ENCODE results near the gene FOXA3.

The FOXA3 gene

DNA sequence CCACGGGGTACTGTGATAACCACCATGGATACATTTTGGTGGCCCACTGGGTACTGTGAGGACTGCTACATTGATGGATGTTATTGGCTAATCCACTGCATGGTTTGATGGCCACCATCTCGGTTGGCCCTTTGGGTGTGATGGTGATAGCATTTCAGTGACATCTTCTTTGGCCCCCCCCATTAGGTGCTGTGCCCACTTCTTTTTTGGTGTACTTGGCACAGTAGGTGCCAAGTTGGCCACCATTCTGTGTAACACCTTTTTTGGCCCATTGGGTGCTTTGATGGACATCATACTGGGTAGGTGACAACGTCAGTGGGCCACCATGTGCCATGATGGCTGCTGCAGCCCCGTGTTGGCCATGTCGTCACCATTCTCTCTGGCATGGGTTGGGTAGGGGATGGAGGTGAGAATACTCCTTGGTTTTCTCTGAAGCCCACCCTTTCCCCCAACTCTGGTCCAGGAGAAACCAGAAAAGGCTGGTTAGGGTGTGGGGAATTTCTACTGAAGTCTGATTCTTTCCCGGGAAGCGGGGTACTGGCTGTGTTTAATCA is 9.2 kb downstream of the FOXA3 start:
- DNase-seq (ENCODE audit: low read depth), result no peak

DNA sequence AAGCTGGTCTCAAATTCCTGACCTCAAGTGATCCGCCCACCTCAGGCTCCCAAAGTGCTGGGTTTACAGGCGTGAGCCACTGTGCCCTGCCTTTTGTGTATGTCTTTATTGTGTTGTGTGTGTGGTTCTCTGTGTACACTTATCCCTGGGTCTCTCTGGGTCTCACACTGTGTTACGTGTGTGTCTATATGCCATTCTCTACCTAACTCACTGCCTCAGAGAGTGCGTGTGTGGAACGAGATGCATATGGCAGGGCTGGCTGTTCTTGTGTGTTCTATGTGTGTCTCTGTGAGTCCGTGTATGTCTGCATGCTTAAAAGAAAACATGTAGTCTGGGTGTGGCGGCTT is 10.5 kb downstream of the FOXA3 start:
- no peak for DNase-seq (ENCODE audit: low read depth)

DNA sequence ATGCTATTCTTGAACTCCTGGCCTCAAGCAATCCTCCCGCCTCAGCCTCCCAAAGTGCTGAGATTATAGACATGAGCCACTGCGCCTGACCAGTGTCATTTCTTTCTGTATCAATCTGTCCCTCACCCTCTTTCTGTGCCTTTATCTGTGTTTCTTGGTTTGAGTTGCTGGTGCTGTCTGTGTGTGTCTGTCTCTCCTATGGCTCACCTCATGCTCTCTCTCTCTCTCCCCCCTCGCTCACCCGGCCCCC is 12.0 kb downstream of the FOXA3 start:
- peak; percentile 27 for DNase-seq (ENCODE audit: low read depth)

DNA sequence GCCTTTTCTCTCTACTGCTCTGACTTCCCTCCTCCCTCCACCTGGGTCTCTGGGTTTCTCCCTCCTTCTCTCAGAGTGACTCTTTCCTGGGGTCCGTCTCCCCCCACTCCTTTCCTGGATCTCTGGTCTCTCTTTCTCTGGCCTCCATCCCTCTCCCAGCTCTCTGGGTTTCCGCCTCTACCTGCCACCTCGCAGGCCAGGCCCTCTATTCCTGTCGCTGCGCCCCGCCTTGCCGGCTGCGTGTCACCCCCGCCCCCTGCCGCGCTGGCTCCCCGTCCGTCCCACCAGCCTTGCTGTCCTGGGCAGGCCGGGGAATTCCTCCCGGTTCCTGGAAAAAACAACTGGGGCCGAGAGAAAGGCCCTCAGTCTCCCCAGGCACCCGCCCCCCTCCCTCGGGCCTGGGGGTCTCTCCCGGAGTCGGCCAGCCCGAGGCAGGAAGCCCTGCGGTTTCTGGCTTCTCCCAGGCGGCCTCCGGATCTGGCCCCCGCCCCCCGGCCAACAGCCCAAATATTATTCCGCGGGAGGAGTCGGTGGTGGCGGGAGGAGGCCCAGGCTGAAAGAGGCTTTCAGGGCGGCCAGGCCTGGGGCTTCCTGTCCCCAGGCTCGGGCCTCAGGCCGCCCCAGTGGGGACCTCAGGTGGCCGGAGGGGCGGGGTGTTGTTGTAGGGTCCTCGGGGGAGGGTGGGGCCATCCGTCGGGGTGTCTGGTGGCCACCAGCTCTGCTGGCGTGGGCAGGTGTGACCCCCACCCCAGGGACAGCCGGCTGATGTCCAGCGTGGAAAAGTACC is 12.5 kb downstream of the FOXA3 start:
- no peak for DNase-seq (ENCODE audit: low read depth)

DNA sequence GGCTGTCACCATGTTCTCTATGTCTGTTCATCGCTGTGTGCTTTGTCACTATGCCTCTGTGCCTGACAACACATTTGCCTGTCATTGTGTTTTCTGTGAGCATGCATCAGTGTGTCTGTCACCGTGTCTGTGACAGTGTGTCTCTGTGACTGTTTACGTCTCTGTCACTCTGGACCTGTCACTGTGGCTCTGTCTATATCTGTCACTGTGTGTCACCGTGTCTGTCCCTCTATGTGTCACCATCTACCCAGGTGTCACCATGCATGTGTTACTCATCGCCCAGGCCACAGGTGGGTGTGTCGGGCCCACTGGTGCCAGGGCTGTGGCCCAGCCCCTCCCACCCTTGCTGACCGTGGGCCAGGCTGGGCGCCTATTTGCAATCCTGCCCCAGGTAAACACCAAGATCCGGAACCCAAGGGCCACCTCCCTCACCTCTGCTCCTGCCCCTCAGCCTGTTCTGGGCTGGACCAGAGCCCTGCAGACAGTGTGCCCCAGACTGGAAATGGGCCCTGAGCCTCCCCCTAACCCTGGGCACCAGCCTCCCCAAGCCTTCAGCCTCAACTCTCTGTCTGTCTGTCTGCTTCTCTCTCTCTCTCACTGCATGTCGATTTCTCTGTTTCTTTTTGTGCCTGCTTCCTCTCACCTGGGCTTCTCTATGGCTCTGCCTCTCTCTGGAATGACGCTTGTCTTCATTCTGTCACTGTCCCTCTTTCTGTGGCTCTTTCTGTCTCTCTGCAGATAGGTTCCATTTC is 14.1 kb downstream of the FOXA3 start:
- DNase-seq (ENCODE audit: low read depth), result no peak

DNA sequence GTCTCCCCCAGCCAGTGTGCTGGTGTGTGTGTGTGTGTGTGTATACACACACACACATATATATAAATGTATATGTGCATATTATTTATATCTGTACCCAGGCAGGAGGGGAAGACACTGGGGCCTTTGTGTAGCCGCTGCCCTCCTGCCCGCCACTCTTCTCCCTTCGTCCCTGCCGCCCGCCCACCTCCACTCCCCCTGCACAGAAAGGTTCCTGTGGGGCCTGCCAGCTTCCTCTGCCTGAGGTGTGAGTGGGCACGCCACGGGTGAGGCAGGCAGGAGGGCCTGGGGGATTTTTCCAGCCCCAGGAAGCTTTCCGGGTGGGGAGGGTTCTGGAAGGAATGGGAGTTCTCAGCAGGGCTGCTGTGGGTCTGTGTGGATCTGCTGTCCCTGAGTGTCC is 14.9 kb downstream of the FOXA3 start:
- DNase-seq (ENCODE audit: low read depth), result no peak

DNA sequence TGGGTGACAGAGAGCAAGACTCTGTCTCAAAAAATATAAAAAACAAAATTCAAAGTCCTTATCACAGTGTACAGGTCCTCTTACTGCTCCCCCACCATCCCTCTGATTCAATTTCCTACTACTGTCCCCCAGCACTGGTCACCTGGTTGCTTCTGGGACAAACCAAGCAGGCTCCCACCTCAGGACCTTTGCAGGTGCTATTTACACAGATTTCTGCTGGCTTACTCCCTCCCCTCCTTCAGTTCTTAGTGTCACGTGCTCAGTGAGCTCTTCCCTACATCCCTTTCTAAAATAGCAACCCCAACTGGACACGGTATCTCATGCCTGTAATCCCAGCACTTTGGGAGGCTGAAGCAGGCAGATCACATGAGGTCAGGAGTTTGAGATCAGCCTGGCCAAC is 15.8 kb downstream of the FOXA3 start:
- DNase-seq (ENCODE audit: low read depth), result no peak

DNA sequence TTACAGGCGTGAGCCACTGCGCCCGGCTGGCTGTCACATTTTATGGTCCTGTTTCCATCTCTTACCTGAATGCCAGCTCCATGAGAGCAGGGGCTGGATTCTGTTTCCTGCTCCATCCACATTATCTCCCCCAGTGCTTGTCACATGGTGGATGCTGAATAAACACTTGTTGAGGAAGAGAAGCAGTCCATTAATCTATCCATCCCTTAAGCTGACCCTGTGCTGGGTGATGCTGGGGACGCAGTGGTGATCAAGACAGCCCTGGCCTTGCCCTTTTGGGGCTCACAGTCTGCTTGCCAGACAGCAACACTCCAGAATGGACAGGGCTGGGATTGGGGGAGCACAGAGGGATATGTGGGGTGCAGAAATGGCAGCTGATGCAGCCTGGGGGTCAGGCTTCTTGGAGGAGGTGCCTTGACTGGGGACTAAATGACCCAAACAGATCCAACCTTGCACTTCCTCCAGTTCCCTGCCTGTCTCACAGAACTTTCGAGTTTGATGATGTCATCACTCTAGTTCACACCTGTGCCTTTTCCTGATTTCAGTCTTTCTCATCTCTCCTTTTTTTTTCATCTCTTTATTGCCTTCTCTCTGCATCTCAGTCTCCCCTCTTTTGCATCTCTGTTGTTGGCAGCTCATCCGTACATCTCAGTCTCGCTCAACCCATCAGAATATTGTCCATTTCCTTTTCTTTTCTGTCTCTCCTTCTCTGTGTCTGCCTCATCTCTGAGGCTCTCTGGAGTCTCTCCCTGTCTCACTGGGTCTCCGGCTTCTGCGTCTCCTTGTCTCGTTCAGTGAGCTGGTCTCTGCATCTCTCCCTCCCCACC is 17.2 kb downstream of the FOXA3 start:
- DNase-seq (ENCODE audit: low read depth), result no peak

DNA sequence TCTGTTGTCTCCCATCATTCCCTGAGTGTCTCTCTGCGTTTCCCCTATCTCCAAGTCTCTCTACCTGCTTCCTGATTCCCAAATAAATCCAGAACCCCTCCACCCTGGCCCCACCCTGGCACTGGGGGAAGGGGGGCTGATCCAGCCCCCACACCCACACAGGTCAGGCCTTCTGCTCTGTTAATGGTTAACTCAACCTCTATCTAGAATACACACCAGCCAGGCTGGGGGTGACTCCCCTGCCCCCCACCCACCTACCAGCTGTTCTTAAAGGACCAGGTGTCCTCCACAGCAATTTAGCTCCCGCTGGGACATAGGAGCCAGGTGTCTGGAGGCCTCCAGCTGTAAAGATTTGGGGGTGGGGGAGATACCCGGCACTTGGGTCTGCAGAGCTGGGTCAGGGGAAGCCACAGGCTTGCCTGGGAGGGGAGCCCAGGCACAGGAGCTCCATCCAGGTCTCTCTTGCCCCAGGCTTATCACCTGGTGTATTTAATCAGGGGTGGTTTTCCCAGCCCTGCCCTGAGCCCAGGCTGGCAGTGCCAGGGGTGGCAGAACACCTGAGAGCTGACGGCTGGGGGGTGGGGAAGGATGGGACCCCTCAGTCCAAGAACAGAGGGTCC is 17.9 kb downstream of the FOXA3 start:
- no peak for DNase-seq (ENCODE audit: low read depth)

DNA sequence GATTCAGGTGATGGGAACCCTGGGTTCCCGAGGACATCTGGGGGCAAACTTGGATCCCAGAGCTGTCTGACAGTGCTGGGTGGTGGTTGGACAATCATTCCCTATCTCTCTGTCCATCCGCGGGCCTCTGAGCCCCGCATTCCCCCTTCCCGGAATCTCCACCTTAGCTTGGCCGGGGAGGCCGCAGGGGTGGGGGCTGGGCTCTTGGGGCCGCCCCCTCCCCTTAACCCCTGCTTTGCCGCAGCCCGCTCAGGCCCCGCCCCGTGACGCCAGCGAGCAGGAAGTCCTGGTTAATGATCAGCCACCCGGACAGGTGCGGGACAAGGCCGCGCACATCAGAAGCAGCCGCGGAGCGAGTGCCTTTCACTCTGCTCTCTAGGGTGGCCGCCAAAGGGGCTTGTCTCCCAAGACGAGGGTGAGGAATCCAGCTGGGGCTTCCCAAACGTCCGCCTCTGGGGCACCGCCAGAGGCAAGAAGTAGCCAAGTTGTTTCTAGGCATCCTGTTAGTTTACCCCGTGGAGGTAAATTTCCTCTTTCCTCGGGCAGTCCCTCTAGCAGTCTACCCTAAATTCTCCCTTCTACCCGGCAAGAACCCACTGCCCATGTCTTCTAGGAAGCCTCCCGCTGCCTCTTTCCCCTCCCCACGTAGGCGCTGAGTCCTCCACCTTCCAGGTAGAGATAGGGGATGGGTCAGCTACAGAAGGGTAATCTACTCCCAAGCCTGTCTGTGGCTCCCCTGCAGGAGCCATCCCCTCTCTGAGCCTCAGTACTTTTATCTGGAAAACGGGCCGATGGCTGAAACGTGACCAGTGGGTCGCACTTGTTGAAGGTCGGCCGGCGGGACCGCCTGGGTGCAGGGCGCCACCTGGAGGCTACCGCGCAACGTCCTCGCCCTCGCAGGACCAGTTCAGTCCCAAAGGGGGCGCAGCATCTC is 18.8 kb downstream of the FOXA3 start:
- peak; percentile 83 for DNase-seq (ENCODE audit: low read depth)

DNA sequence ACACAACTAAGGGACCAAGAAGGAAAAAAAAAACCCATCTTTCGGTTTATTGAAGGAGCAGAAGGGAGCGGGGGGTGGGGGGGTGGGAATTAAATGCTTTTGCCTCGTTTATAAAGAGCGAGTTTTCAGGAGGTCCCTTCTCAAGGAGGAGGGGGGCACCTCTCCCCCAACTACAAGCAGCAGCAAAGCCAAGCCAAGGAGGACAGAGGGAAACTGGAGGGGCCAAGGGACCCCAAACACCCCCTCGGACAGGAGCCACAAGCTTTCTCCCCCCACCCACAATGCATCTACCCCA is 19.4 kb downstream of the FOXA3 start:
- DNase-seq (ENCODE audit: low read depth), result no peak

DNA sequence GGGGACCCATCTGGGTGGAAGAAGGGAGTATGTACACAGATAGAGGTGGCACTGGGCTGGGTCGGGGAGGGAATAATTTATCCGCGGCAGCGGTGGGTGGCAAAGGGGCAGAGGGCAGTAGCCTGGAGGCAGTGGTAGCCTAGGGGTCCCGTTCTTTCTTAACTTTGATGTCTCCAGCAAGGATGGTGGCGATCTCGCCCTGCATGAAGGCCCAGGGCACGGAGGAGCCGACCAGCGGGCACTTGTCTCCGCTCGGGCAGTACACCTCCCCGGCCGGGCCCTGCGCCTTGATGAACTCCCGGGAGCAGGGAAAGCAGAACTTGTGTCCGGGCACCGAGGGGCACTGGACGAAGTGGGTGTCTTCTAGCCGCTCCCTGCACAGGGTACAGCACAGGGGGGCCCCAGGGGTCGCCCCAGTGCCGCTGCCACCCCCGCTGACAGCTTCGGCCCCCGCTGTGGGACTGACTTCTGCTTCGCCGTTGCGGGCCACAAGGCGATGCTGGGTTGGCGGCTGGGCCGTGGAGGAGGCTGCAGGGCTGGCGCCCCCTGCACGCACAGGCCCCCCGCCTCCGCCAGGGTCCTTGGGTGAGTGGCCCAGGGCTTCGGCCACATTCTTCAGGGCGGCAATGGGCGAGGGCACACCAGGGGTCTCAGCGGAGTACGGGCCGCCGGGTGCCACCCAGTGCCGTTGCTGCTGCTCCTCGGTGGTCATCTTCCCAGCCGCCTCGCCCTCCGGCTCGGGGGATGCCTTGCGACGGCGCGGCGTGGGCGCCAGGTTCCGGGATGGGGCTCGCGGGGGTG is 20.0 kb downstream of the FOXA3 start:
- no peak for DNase-seq (ENCODE audit: low read depth)

DNA sequence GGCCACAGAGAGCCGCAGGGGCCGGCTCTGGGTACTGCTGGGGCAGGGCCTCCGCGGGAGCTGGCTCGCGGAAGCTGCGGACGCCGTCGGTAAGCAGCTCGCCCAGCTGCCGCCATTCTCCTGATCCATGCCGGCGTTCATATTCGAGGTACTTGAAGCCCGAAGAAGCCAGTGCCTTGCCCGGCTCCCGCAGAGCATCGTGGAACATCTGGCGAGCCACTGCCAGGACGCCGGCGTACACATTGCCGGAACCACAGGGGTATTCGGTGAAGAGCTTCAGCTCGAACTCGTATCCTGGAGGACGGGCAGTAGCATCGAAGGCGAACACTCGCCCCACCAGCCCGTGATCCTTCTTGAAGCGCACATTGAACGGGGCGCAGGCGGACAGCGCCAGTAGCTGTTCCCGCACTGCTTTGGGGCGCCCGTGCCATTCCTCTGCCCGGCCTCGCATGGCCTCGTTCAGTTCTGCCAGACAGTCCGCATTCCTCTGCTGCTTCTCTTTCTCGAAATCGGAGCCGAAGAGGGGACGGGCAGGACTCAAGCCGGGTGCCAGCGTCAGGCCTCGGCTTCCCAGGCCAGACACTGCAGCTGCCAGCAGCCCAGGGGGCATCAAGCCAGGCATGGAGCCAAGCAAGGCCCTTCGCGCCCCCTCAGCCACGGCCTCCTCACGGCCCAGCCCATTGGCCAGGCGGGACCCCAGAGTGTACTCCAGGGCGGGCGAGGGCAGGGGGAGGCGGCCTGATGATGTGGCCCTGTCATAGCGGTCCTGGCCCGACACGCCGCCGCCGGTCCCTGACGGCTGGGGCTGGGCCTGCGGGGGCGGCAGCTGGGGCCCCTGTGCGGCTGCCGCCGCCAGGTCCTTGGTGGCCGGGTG is 20.8 kb downstream of the FOXA3 start:
- peak; percentile 44 for DNase-seq (ENCODE audit: low read depth)

DNA sequence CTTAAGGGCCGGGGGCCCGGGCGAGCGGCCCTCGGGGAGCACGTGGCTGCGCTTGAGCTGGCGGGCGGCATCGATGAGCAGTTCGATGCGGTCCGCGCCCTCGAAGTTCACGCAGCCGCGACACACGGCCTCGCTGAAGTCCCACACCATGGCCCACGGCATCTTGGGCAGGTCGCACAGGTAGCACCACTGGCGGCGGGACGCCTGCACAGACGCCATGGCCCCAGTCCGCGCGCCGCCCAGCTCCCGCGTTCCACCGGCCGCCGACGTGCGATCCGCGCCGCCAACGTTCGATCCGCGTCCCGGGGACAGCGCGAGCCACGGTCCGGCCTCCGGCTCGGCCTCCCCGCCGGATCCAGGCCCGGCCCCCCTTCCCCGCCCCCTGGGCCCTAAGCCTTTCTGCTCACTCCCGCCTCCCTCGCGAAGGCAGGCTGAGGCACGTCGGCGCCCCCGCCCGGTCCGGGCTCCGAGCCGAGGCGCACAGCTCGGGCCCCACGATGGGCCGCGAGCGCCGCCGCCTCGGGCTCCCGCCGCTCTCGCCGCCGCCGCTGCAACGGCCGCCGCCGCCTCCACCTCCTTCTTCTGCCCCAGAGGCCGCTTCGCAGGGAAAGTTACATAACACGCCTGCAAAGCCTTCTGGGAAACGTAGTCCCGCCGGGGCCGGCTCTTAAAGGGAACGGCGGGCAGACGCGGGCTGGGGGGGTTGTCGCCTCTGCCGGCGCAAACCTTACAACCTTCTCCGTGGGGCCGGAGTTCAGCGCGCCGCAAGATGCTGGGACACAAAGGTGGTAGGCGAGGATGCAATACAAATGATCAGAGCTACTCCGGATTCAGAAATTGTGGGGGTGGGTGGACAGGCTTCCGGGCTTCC is 21.7 kb downstream of the FOXA3 start, which contains the start of gene IRF2BP1:
Gene IRF2BP1, minus strand, starts transcription at position 586 of the 871 bp plus-strand sequence. Its CDS starts 367 bp downstream, at position 219.
- DNase-seq (ENCODE audit: low read depth), result peak; percentile 82

DNA sequence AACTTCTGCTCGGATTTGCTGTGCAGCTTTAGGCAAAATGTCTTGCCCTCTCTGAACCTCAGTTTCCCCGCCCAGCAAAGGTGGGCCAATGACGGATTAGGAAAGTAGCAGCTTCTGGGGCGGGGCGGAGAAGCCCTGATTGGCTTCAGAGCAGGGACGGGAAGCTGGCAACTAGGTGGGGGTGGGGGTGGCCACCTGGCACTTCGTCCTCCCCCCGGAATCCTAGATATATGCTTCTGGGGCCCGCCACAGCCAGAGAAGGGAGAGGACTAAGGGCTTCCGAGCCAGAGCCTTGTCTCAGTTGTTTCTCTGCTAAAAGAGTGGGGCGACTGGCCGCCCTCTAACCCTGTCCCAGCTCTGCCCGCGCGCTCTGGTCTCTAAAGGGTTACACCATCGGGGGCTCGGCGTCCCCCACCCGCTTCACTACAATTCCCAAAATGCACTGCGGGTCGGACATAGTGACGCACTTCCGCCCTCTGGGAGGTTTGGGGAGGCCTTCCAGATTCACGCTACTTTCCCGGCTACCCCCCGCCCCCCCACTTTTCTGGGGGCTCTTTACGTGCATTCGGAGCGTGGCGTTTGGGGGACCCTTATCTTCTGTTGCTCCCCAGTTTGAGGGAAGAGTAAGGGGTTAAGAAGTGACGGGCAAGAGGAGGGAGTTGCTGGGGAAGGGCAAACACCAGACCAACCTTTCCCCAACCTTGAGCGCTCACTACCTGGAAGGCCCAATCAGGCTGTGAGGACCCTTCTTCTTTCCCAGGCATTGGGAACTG is 22.5 kb downstream of the FOXA3 start:
- peak; percentile 83 for DNase-seq (ENCODE audit: low read depth)

DNA sequence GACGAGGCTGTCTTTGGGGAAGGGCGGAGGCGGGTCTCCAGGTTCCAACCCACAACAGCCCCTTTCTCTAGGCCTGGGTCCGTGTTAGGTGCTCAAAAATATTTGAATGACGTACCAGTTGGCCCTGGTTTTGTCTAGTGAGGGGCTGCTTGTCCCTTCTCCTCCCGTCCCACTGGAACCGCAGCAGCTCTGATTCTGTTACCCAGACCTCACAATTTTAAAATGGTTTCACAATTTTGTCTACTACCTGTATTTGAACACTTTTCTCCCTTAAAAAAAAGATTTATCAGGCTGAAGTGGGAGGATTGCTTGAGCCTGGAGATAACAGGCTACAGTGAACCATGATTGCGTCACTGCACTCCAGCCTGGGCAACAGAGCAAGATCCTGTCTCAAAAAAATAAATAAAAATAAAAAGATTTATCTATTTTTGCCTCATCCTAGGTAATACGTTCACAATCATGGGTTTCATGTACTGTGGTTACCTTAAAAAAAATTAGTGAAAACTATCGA is 23.1 kb downstream of the FOXA3 start:
- DNase-seq (ENCODE audit: low read depth), result no peak

DNA sequence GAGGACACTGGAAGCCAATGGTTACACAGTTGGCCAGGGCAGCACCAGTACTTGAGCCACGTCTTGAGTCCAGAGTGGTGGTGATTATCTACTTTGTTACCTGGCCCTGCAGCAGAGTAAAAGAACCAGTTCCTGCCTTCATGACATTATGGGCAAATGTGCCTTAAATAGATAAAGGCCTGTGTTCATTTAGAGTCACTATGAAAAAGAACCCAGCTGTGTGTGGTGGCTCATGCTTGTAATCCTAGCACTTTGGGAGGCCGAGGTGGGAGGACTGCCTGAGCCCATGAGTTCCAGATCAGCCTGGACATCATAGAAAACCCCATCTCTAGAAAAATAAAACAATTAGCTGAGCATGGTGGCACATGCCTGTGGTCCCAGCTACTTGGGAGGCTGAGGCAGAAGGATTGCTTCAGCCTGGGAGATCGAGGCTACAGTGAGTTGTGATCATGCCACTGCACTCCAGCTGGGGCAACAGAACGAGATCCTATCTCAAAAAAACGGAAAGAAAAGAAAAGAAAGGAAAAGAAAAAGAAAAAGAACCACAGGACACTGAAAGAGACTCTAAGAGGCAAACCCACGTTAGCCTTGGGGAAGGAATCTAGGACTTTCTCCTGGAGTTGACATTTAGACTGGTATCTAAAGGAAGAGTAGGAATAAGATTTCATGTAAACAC is 25.2 kb downstream of the FOXA3 start:
- no peak for DNase-seq (ENCODE audit: low read depth)
